ENCODE measurements around the gene VN1R5. TPM values are rescaled to one million over a fixed set of nuclear protein-coding genes. Genes with fewer than 3 reads are reported as not detected.

VN1R5 gene
- total RNA-seq, 1 donor from 2014 or later = not detected

- H3K27ac ChIP-seq (replicated peaks) = no peak overlapping the region
- intact Hi-C loops (cut with micrococcal nuclease) = no loop called here
- DNase-seq = no peak
- no peak for TF ChIP-seq CTCF (IDR thresholded peaks at IDR 0.05; ENCODE audit: borderline replicate concordance)
- peaks cover 59% of the 10 kb centered on the region for H3K9me3 ChIP-seq (replicated peaks)
- no peak overlapping the region for H3K4me3 ChIP-seq
- H3K4me1 ChIP-seq = no peaks in the 10 kb centered on the region
- H3K27me3 ChIP-seq (ENCODE audit: low read depth) = no peaks in the 10 kb centered on the region
- no peaks in the 10 kb centered on the region for H3K36me3 ChIP-seq
Measured at GRCh38 chr1:247266053-247266452, 10.2 kb downstream of the VN1R5 start.

GRCh38 chr1:247268390-247269045, 12.6 kb downstream of the VN1R5 start:
- DNase-seq = no peak
- H3K27me3 ChIP-seq (ENCODE audit: low read depth) = no peaks in the 10 kb centered on the region
- H3K27ac ChIP-seq (replicated peaks) = no peak overlapping the region
- intact Hi-C loops (cut with micrococcal nuclease) = no loop called here
- H3K4me1 ChIP-seq = no peaks in the 10 kb centered on the region
- peaks cover 59% of the 10 kb centered on the region for H3K9me3 ChIP-seq (replicated peaks)
- no peak overlapping the region for H3K4me3 ChIP-seq
- TF ChIP-seq CTCF (IDR thresholded peaks at IDR 0.05; ENCODE audit: borderline replicate concordance) = no peak
- no peaks in the 10 kb centered on the region for H3K36me3 ChIP-seq

GRCh38 chr1:247269133-247269532, 13.3 kb downstream of the VN1R5 start:
- no peak overlapping the region for H3K27ac ChIP-seq (replicated peaks)
- intact Hi-C loops (cut with micrococcal nuclease) = no loop called here
- no peaks in the 10 kb centered on the region for H3K4me1 ChIP-seq

GRCh38 chr1:247270003-247270402, 14.1 kb downstream of the VN1R5 start:
- H3K27ac ChIP-seq (replicated peaks) = no peak overlapping the region
- no peak for DNase-seq
- H3K4me3 ChIP-seq = no peak overlapping the region
- no peaks in the 10 kb centered on the region for H3K36me3 ChIP-seq
- intact Hi-C loops (cut with micrococcal nuclease) = no loop called here
- peaks cover 44% of the 10 kb centered on the region for H3K9me3 ChIP-seq (replicated peaks)
- no peaks in the 10 kb centered on the region for H3K4me1 ChIP-seq
- H3K27me3 ChIP-seq (ENCODE audit: low read depth) = no peaks in the 10 kb centered on the region
- TF ChIP-seq CTCF (IDR thresholded peaks at IDR 0.05; ENCODE audit: borderline replicate concordance) = no peak

More at GRCh38 chr1:247269133-247269532, 13.3 kb downstream of the VN1R5 start:
- no peaks in the 10 kb centered on the region for H3K27me3 ChIP-seq (ENCODE audit: low read depth)
- no peak overlapping the region for H3K4me3 ChIP-seq
- TF ChIP-seq CTCF (IDR thresholded peaks at IDR 0.05; ENCODE audit: borderline replicate concordance) = no peak
- H3K36me3 ChIP-seq = no peaks in the 10 kb centered on the region
- DNase-seq = no peak
- peaks cover 53% of the 10 kb centered on the region for H3K9me3 ChIP-seq (replicated peaks)

GRCh38 chr1:247273013-247273412, 17.1 kb downstream of the VN1R5 start:
- no peak for DNase-seq
- no peaks in the 10 kb centered on the region for H3K4me1 ChIP-seq
- peaks cover 33% of the 10 kb centered on the region for H3K9me3 ChIP-seq (replicated peaks)
- no peak overlapping the region for H3K27ac ChIP-seq (replicated peaks)
- intact Hi-C loops (cut with micrococcal nuclease) = no loop called here
- H3K4me3 ChIP-seq = no peak overlapping the region
- no peak for TF ChIP-seq CTCF (IDR thresholded peaks at IDR 0.05; ENCODE audit: borderline replicate concordance)
- H3K36me3 ChIP-seq = no peaks in the 10 kb centered on the region
- H3K27me3 ChIP-seq (ENCODE audit: low read depth) = no peaks in the 10 kb centered on the region

Data from left ventricle myocardium inferior (tissue), 1 donor.